Measurements from ENCODE around the gene TUFT1. TPM values are rescaled to one million over a fixed set of nuclear protein-coding genes. Genes with fewer than 3 reads are reported as not detected.

The TUFT1 gene
- total and polyA plus RNA-seq, 9 of the 15 experiments (the other 6 are each of a cell fraction or from before 2014, with no cell fraction given), result 0.54 to 2.0 (median 1.7) TPM

DNA sequence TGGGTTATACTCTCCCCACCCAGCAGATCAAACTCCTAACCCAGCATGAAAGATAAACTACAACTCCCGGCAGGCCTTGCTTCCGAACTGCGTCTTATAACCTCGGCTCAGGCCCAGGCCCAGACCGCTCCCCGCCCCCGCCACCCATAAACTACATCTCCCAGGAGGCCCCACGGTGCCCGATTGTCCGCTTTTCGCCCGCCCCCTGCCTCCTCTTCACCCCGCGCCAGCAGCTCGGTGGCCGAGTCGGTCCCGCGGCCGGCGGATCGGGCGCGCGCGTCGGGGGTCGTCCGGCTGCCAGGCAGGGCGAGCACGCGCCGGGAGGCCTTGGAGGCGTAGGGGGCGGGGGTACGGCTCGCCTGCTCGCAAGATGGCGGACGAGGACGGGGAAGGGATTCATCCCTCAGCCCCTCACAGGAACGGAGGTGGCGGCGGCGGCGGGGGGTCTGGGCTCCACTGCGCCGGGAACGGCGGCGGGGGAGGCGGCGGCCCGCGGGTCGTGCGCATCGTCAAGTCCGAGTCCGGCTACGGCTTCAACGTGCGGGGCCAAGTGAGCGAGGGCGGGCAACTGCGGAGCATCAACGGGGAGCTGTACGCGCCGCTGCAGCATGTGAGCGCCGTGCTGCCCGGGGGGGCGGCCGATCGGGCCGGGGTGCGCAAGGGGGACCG is 71.9 kb downstream of the TUFT1 start, which contains the start of gene SNX27 (continued):
- TF ChIP-seq YY1 (IDR thresholded peaks at IDR 0.05; ENCODE audit: borderline replicate concordance in 1 of 3, control insufficient read depth in 1 of 3, extremely low read depth in 1 of 3, insufficient read depth in 3 of 3, insufficient read length in 1 of 3, insufficient replicate concordance in 2 of 3, low read depth in 1 of 3, low read length in 2 of 3) (peak; percentile 74 to 90 (median 88)), ATF7 (IDR thresholded peaks at IDR 0.05) (peak; percentile 72), PTBP1 (IDR thresholded peaks at IDR 0.05; ENCODE audit: low read depth, low read length) (no peak), CREM (IDR thresholded peaks at IDR 0.05; ENCODE audit: low read depth) (peak; percentile 93), CAMTA2 (CRISPR knock-in tag; conservative IDR thresholded peaks at IDR 0.05) (no peak), MTA3 (IDR thresholded peaks at IDR 0.05; ENCODE audit: borderline replicate concordance) (peak; percentile 84; the same call in 1 of the 2 replicates), ARID1B (IDR thresholded peaks at IDR 0.05) (no peak), CBFB (CRISPR knock-in tag; IDR thresholded peaks at IDR 0.05) (no peak), ZNF143 (CRISPR knock-in tag; IDR thresholded peaks at IDR 0.05) (peak; percentile 96), ZNF609 (CRISPR knock-in tag; IDR thresholded peaks at IDR 0.05; ENCODE audit: borderline replicate concordance) (0 out of 2 replicates have a peak, but pooled peaks have one; percentile 35), ILK (tag; IDR thresholded peaks at IDR 0.05; ENCODE audit: borderline replicate concordance, low read depth) (no peak), ZBTB40 (IDR thresholded peaks at IDR 0.05) (peak; percentile 46; the same call in 1 of the 2 replicates), ZBTB40 (CRISPR knock-in tag; IDR thresholded peaks at IDR 0.05) (no peak)

Data from K562 (cell line).